IMR-90 (cell line): Measurements from ENCODE around the gene PLAAT1. TPM values are rescaled to one million over a fixed set of nuclear protein-coding genes. Genes with fewer than 3 reads are reported as not detected.

Source experiments
- ATAC-seq: fragments of 200-7000 bp; cut with Tn5 transposase; 2 replicates; pipeline ENCODE4 v1.9.1; 2020; ENCODE audit warnings: low read depth, mild to moderate bottlenecking, moderate library complexity
- BruUV-seq: library from RNA; stranded (reverse); fragments of 400-500 nt; replicated peaks from 2 replicates; lab custom pipeline; 2021; lab: Mats Ljungman, UMichigan
- CTCF ChIA-PET: fragments of 300-600 bp; formaldehyde crosslinking; extraction: SDS; loops from one replicate; lab custom pipeline; 2021; ENCODE audit warnings: antibody characterized with exemption; lab: Yijun Ruan, JAX
- POLR2A ChIA-PET: fragments of 300-600 bp; sonication (Branson Sonifier 250); formaldehyde crosslinking; loops from one replicate; lab custom pipeline; 2022; ENCODE audit warnings: antibody characterized with exemption; ENCODE audit not compliant: unreplicated experiment; lab: Charles Lee
- DNase-seq: peaks from one replicate; pipeline ENCODE4 v3.0.0; 2013
- H2AFZ ChIP-seq: replicated peaks from 2 replicates; pipeline ENCODE3; 2013; ENCODE audit warnings: low read length, mild to moderate bottlenecking; ENCODE audit not compliant: poor library complexity
- H2AK5ac ChIP-seq: 2 replicates; pipeline ENCODE4 v1.6.1; 2013; ENCODE audit warnings: low read depth, low read length, inconsistent platforms
- H2AK9ac ChIP-seq: replicated peaks from 2 replicates; pipeline ENCODE3; 2013; ENCODE audit warnings: mild to moderate bottlenecking, low read depth, low read length, moderate library complexity; ENCODE audit not compliant: poor library complexity
- H2BK120ac ChIP-seq: 2 replicates; pipeline ENCODE4 v1.6.1; 2013; ENCODE audit warnings: low read depth, low read length, inconsistent platforms
- H2BK15ac ChIP-seq: 3 replicates; pipeline ENCODE4 v1.6.1; 2013; ENCODE audit warnings: low read depth, low read length, inconsistent platforms
- H2BK20ac ChIP-seq: 2 replicates; pipeline ENCODE4 v1.6.1; 2013; ENCODE audit warnings: low read depth, mild to moderate bottlenecking, inconsistent platforms, low read length, moderate library complexity
- H2BK5ac ChIP-seq: 2 replicates; pipeline ENCODE4 v1.6.1; 2013; ENCODE audit warnings: mild to moderate bottlenecking, low read depth, low read length, inconsistent platforms; ENCODE audit not compliant: poor library complexity, severe bottlenecking
- H3K14ac ChIP-seq: replicated peaks from 2 replicates; pipeline ENCODE4 v1.6.1; 2013; ENCODE audit warnings: low read depth, low read length, inconsistent platforms
- H3K18ac ChIP-seq: 2 replicates; pipeline ENCODE4 v1.6.1; 2013; ENCODE audit warnings: low read depth, low read length, control low read depth
- H3K23ac ChIP-seq: 2 replicates; pipeline ENCODE4 v1.6.1; 2013; ENCODE audit warnings: low read depth, low read length, inconsistent platforms
- H3K27ac ChIP-seq: 2 replicates; pipeline ENCODE4 v1.5.1; 2013; ENCODE audit warnings: mild to moderate bottlenecking, control low read depth, low read length; ENCODE audit not compliant: insufficient read depth
- H3K27me3 ChIP-seq: 2 replicates; pipeline ENCODE4 v1.6.1; 2013; ENCODE audit warnings: low read length; ENCODE audit not compliant: control insufficient read depth, insufficient read depth
- H3K36me3 ChIP-seq: 2 replicates; pipeline ENCODE4 v1.6.1; 2013; ENCODE audit warnings: low read length, mixed read lengths; ENCODE audit not compliant: control insufficient read depth, insufficient read depth
- H3K4ac ChIP-seq: 2 replicates; pipeline ENCODE4 v1.6.1; 2013; ENCODE audit warnings: low read depth, low read length, inconsistent platforms
- H3K4me1 ChIP-seq: 2 replicates; pipeline ENCODE4 v1.6.1; 2013; ENCODE audit warnings: low read length, mixed read lengths; ENCODE audit not compliant: control insufficient read depth, insufficient read depth
- H3K4me2 ChIP-seq: 2 replicates; pipeline ENCODE4 v1.6.1; 2013; ENCODE audit warnings: low read depth, mild to moderate bottlenecking, control low read depth, low read length, moderate library complexity
- H3K4me3 ChIP-seq: 2 replicates; pipeline ENCODE4 v1.5.1; 2013; ENCODE audit warnings: low read depth, mild to moderate bottlenecking, control low read depth, low read length, moderate library complexity; ENCODE audit not compliant: insufficient read depth
- H3K56ac ChIP-seq: 2 replicates; pipeline ENCODE4 v1.6.1; 2013; ENCODE audit warnings: low read length, inconsistent platforms; ENCODE audit not compliant: insufficient read depth; ENCODE audit errors: extremely low read depth
- H3K79me1 ChIP-seq, 2 experiments: 2 replicates each; pipeline ENCODE4 v1.6.1; 2013; ENCODE audit warnings: low read length in 2 of 2, inconsistent platforms in 1 of 2, low read depth in 1 of 2
- H3K9ac ChIP-seq: 2 replicates; pipeline ENCODE4 v1.6.1; 2013; ENCODE audit warnings: low read depth, low read length, control low read depth
- H3K9me1 ChIP-seq: 2 replicates; pipeline ENCODE4 v1.6.1; 2013; ENCODE audit warnings: low read length, inconsistent platforms; ENCODE audit not compliant: insufficient read depth
- H3K9me3 ChIP-seq: 2 replicates; pipeline ENCODE4 v1.6.1; 2013; ENCODE audit warnings: low read length; ENCODE audit not compliant: control insufficient read depth, insufficient read depth
- H4K20me1 ChIP-seq: 2 replicates; pipeline ENCODE4 v1.6.1; 2013; ENCODE audit warnings: low read length, inconsistent platforms; ENCODE audit not compliant: insufficient read depth
- H4K5ac ChIP-seq: 2 replicates; pipeline ENCODE4 v1.6.1; 2013; ENCODE audit warnings: mild to moderate bottlenecking, low read depth, low read length, control low read depth
- H4K8ac ChIP-seq, 2 experiments: 2 replicates each; pipeline ENCODE4 v1.6.1; 2013; ENCODE audit warnings: low read depth in 2 of 2, low read length in 2 of 2, control low read depth in 1 of 2, inconsistent platforms in 1 of 2
- H4K91ac ChIP-seq: 2 replicates; pipeline ENCODE4 v1.6.1; 2013; ENCODE audit warnings: low read depth, low read length, inconsistent platforms; ENCODE audit not compliant: insufficient read depth
- USF2 ChIP-seq: fragments of 150-350 bp; IDR thresholded peaks from 2 replicates; pipeline ENCODE4 v1.6.1; 2017; ENCODE audit warnings: mild to moderate bottlenecking, antibody characterized with exemption, low read length, low read depth
- WGBS, 2 experiments: methylation state at CpG; one replicate each; pipeline versions ENCODE4 v1.1.5 to v1.1.7; 2013; ENCODE audit warnings: missing lambda C conversion rate in 2 of 2; ENCODE audit not compliant: insufficient read length in 1 of 2; ENCODE audit errors: extremely low coverage in 2 of 2; 5-methylcytosine and 5-hydroxymethylcytosine counted together
- dilution Hi-C: fragments of 300-500 bp; cut with HindIII; formaldehyde crosslinking; loops from one replicate; pipeline ENCODE4 v1.14.3; 2018; ENCODE audit warnings: low sequenced_read_pairs; ENCODE audit not compliant: unreplicated experiment
- in situ Hi-C: fragments of 300-500 bp; cut with MboI; formaldehyde crosslinking; loops from 3 replicates; pipeline ENCODE4 v1.14.3; 2019; ENCODE audit warnings: low sequenced_read_pairs, inconsistent platforms, mixed read lengths
- intact Hi-C: fragments of 100-400 bp; cut with micrococcal nuclease; formaldehyde crosslinking; loops from 2 replicates; pipeline ENCODE4 v1.10.0; 2022
- polyA plus RNA-seq, 3 experiments: library from polyadenylated mRNA; depleted of rRNA; stranded (reverse); fragments of >200 nt; gene quantifications; 2 replicates each; pipeline ENCODE4 v1.2.3, GENCODE V29; 2012; ENCODE audit warnings: low replicate concordance in 1 of 3
- total RNA-seq: library from RNA; depleted of rRNA; stranded (reverse); fragments of >200 nt; gene quantifications from 2 replicates; pipeline ENCODE4 v1.2.3, GENCODE V29; 2012

PLAAT1 gene
- total and polyA plus RNA-seq, 2 of the 4 experiments (the other 2 are of a cell fraction), result 0.54 to 0.68 TPM

- Histone ChIP-seq H3K79me1 (no peaks in the 10 kb centered on the region), H3K9me1 (no peaks in the 10 kb centered on the region), H3K36me3 (no peaks in the 10 kb centered on the region), H3K18ac (no peak overlapping the region), H2AK5ac (no peak overlapping the region), H4K91ac (no peak overlapping the region), H4K20me1 (no peaks in the 10 kb centered on the region), H3K4me1 (no peaks in the 10 kb centered on the region), H3K4ac (no peak overlapping the region), H3K4me2 (no peak overlapping the region), H3K14ac (no peak overlapping the region), H2AFZ (no peak overlapping the region), H2BK20ac (no peak overlapping the region), H2BK15ac (no peak overlapping the region), H4K5ac (no peak overlapping the region), H3K23ac (no peak overlapping the region), H4K8ac (no peak overlapping the region), H2BK5ac (no peak overlapping the region), H3K27me3 (no peaks in the 10 kb centered on the region), H3K27ac (no peak overlapping the region), H2BK120ac (no peak overlapping the region), H3K9ac (no peak overlapping the region), H3K56ac (no peak overlapping the region), H3K9me3 (peaks cover 3% of the 10 kb centered on the region; the same call in 1 of the 2 replicates), H2AK9ac (no peak overlapping the region), H3K4me3 (no peak overlapping the region)
- in situ Hi-C loops (no loop called here), intact Hi-C loops (no loop called here), dilution Hi-C loops (no loop called here)
- CTCF ChIA-PET, result no interaction called here
- DNase-seq (no peak), ATAC-seq (no peak)
- POLR2A ChIA-PET, result no interaction called here
- no TSS peak for BruUV-seq
- no peak for TF ChIP-seq USF2
- WGBS, 2 experiments, result no CpG with 5 or more reads among the region's 5 CpGs
Measured at GRCh38 chr3:193297421-193297820, 56.4 kb downstream of the PLAAT1 start.
